Suprapubic skin (tissue), 4 donors: ENCODE measurements around the gene SLC26A4.

Source experiments
- POLR2A ChIP-seq, 2 donors: fragments of 450-650 bp; IDR thresholded peaks; one replicate each; pipeline ENCODE4 v1.6.1; 2017; ENCODE audit warnings: antibody characterized with exemption in 2 of 2, mild to moderate bottlenecking in 2 of 2, moderate library complexity in 2 of 2
- POLR2AphosphoS5 ChIP-seq, 3 donors: sonication (generic); formaldehyde crosslinking; IDR thresholded peaks; one replicate each; pipeline ENCODE4 v1.6.1; 2017; ENCODE audit warnings: antibody characterized with exemption in 3 of 3
- TF ChIP-seq, protein P1 (sequence below), 2 donors: fragments of 200-600 bp in 1 of 2; fragments of 450-650 bp in 1 of 2; sonication (generic) in 1 of 2; IDR thresholded peaks; one replicate each; pipeline ENCODE4 v1.5.1; 2016 to 2019; ENCODE audit warnings: antibody characterized with exemption in 2 of 2, mild to moderate bottlenecking in 1 of 2, moderate library complexity in 1 of 2

DNA sequence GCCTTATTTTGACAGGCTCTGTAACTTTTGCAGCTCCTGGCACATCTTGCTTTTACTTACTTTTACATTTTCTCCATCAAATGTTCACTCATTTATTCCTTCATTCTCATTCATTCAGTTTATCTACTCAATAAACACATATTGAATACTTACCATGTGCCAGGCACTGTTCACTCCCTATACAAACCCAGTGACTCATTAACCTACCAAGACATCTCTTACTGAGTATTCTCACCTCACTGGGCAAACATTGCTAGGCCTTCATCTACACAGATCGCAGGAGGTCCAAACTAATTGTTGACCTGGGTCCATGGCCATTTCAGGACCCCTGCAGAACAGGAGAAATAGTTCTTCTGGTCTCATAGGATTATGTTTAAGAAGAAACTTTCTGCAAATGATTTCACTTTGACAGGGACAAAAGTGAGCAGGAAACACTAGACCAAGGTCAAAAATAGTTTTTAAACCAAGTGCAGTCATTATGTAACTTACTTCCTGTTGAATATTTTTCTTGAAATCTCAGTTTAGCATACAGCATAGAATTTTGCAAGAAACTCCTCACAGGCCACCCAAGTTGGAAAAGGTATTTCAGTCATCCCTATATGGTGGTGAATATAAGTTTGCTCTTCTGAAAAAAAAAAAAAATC is 17.6 kb downstream of the SLC26A4 start:
- TF ChIP-seq POLR2AphosphoS5 (IDR thresholded peaks at IDR 0.05) (no peak), POLR2A (IDR thresholded peaks at IDR 0.05) (no peak)
- TF ChIP-seq, protein P1, sequence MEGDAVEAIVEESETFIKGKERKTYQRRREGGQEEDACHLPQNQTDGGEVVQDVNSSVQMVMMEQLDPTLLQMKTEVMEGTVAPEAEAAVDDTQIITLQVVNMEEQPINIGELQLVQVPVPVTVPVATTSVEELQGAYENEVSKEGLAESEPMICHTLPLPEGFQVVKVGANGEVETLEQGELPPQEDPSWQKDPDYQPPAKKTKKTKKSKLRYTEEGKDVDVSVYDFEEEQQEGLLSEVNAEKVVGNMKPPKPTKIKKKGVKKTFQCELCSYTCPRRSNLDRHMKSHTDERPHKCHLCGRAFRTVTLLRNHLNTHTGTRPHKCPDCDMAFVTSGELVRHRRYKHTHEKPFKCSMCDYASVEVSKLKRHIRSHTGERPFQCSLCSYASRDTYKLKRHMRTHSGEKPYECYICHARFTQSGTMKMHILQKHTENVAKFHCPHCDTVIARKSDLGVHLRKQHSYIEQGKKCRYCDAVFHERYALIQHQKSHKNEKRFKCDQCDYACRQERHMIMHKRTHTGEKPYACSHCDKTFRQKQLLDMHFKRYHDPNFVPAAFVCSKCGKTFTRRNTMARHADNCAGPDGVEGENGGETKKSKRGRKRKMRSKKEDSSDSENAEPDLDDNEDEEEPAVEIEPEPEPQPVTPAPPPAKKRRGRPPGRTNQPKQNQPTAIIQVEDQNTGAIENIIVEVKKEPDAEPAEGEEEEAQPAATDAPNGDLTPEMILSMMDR (IDR thresholded peaks at IDR 0.05), result no peak
